Testis (tissue), 2 donors: ENCODE measurements around the gene COL13A1.

ENCODE experiments used
- CTCF ChIP-seq, 3 experiments: fragments of 450-650 bp in 2 of 3; fragments of 200-600 bp in 1 of 3; sonication (generic) in 1 of 3; IDR thresholded peaks; one replicate each; pipeline ENCODE4 v1.5.1; 2016 to 2019; ENCODE audit warnings: antibody characterized with exemption in 3 of 3, mild to moderate bottlenecking in 2 of 3, moderate library complexity in 1 of 3
- POLR2A ChIP-seq: fragments of 450-650 bp; IDR thresholded peaks from one replicate; pipeline ENCODE4 v1.6.1; 2017; ENCODE audit warnings: antibody characterized with exemption, mild to moderate bottlenecking, moderate library complexity

GRCh38 chr10:69851306-69851705, 49.6 kb downstream of the COL13A1 start:
- no peak for TF ChIP-seq CTCF (IDR thresholded peaks at IDR 0.05)
- TF ChIP-seq POLR2A = no peak
